ENCODE data around the gene CAMSAP3. TPM values are rescaled to one million over a fixed set of nuclear protein-coding genes. Genes with fewer than 3 reads are reported as not detected.

Gene CAMSAP3, protein sequence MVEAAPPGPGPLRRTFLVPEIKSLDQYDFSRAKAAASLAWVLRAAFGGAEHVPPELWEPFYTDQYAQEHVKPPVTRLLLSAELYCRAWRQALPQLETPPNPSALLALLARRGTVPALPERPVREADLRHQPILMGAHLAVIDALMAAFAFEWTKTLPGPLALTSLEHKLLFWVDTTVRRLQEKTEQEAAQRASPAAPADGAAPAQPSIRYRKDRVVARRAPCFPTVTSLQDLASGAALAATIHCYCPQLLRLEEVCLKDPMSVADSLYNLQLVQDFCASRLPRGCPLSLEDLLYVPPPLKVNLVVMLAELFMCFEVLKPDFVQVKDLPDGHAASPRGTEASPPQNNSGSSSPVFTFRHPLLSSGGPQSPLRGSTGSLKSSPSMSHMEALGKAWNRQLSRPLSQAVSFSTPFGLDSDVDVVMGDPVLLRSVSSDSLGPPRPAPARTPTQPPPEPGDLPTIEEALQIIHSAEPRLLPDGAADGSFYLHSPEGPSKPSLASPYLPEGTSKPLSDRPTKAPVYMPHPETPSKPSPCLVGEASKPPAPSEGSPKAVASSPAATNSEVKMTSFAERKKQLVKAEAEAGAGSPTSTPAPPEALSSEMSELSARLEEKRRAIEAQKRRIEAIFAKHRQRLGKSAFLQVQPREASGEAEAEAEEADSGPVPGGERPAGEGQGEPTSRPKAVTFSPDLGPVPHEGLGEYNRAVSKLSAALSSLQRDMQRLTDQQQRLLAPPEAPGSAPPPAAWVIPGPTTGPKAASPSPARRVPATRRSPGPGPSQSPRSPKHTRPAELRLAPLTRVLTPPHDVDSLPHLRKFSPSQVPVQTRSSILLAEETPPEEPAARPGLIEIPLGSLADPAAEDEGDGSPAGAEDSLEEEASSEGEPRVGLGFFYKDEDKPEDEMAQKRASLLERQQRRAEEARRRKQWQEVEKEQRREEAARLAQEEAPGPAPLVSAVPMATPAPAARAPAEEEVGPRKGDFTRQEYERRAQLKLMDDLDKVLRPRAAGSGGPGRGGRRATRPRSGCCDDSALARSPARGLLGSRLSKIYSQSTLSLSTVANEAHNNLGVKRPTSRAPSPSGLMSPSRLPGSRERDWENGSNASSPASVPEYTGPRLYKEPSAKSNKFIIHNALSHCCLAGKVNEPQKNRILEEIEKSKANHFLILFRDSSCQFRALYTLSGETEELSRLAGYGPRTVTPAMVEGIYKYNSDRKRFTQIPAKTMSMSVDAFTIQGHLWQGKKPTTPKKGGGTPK
- polyA plus RNA-seq (2013, experiment 1 of 4) = 20.3 TPM
- 21.9 TPM for polyA plus RNA-seq (2013, experiment 2 of 4)
- polyA plus RNA-seq (2013, experiment 3 of 4) = 17.9 TPM
- 22.6 TPM for polyA plus RNA-seq (2013, experiment 4 of 4)

DNA sequence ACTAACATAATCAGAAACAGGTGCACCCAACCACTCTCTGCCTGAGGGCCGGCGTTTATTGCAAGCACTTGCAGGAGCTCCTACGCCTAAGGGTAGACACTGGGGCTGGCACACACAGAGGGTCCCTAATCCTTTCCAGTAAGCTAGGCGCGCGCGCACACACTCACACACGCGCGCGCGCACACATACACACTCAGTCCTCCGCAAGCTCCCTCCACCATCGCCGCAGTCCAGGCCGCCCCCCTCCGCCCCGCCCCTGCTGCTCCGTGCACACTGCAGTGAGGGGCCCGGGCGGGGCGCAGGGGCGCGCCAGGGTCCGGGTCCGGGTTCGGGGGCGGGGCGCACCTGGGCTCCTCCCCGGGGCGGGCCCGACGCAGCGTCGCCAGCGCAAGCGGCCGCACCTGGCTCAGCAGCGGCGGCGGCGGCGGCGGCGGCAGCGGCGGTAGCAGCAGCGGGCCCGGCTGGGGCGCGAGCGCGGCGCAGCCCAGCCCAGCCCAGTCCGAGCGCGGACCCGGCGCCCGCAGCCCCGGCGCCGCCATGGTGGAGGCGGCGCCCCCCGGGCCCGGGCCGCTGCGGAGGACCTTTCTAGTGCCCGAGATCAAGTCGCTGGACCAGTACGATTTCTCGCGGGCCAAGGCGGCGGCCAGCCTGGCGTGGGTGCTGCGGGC is at the start of gene CAMSAP3:
TSS of gene CAMSAP3 (plus strand) at position 398 of the 668 bp plus-strand sequence. CDS start at position 538, 140 bp downstream.
- WGBS, 2 experiments = 0 to 1% methylated on average over 78 of the region's 78 CpGs
- H3K4me3 ChIP-seq (ENCODE audit: insufficient read depth, low read depth, low read length) = peak within 1 kb of the TSS; percentile 55

GRCh38 chr19:7545904-7546303 is 49.8 kb upstream of the CAMSAP3 start:
- H3K27ac ChIP-seq (ENCODE audit: insufficient read depth, low read depth, low read length, poor library complexity, severe bottlenecking) = no peak overlapping the region

More for the DNA sequence above, at the start of gene CAMSAP3:
- Histone ChIP-seq H3K9me3 (ENCODE audit: control insufficient read depth, low read length) (no peaks in the 10 kb centered on the region), H3K4me1 (ENCODE audit: control insufficient read depth, insufficient read depth, low read length) (no peaks in the 10 kb centered on the region), H3K27ac (ENCODE audit: insufficient read depth, low read depth, low read length, poor library complexity, severe bottlenecking) (no peak within 1 kb of the TSS), H3K27me3 (ENCODE audit: control insufficient read depth, insufficient read depth, low read length, poor library complexity, severe bottlenecking) (peaks cover 26% of the 10 kb centered on the region), H3K36me3 (ENCODE audit: control insufficient read depth, insufficient read depth, low read length) (no peaks in the 10 kb centered on the region)

DNA sequence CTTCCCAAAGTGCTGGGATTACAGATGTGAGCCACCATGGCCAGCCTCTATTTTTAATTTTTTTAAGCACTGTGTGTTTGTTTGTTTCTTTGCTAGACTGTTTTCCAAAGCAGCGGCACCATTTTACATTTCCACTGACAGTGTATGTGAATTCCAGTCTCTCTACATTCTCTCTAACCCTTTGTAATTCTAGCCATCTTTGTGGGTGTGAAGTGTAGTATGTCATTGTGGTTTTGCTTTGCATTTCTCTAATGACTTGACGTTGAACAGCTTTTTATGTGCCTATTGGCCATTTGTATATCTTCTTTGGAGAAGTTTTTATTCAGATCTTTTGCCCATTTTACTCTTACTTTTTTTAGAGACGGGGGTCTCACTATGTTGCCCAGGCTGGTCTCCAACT is 48.5 kb upstream of the CAMSAP3 start:
- Histone ChIP-seq H3K4me3 (ENCODE audit: insufficient read depth, low read depth, low read length) (no peak overlapping the region), H3K36me3 (ENCODE audit: control insufficient read depth, insufficient read depth, low read length) (peaks cover 4% of the 10 kb centered on the region), H3K4me1 (ENCODE audit: control insufficient read depth, insufficient read depth, low read length) (no peaks in the 10 kb centered on the region), H3K27me3 (ENCODE audit: control insufficient read depth, insufficient read depth, low read length, poor library complexity, severe bottlenecking) (no peaks in the 10 kb centered on the region), H3K9me3 (ENCODE audit: control insufficient read depth, low read length) (no peaks in the 10 kb centered on the region), H3K27ac (ENCODE audit: insufficient read depth, low read depth, low read length, poor library complexity, severe bottlenecking) (no peak overlapping the region)
- WGBS, 2 experiments = 88 to 96% methylated on average over 3 of the region's 3 CpGs

More at GRCh38 chr19:7545904-7546303, 49.8 kb upstream of the CAMSAP3 start:
- H3K4me3 ChIP-seq (ENCODE audit: insufficient read depth, low read depth, low read length) = no peak overlapping the region
- 93 to 100% methylated on average over 1 of the region's 1 CpG for WGBS, 2 experiments
- peaks cover 7% of the 10 kb centered on the region for H3K36me3 ChIP-seq (ENCODE audit: control insufficient read depth, insufficient read depth, low read length)
- H3K9me3 ChIP-seq (ENCODE audit: control insufficient read depth, low read length) = no peaks in the 10 kb centered on the region
- H3K27me3 ChIP-seq (ENCODE audit: control insufficient read depth, insufficient read depth, low read length, poor library complexity, severe bottlenecking) = no peaks in the 10 kb centered on the region
- no peaks in the 10 kb centered on the region for H3K4me1 ChIP-seq (ENCODE audit: control insufficient read depth, insufficient read depth, low read length)

DNA sequence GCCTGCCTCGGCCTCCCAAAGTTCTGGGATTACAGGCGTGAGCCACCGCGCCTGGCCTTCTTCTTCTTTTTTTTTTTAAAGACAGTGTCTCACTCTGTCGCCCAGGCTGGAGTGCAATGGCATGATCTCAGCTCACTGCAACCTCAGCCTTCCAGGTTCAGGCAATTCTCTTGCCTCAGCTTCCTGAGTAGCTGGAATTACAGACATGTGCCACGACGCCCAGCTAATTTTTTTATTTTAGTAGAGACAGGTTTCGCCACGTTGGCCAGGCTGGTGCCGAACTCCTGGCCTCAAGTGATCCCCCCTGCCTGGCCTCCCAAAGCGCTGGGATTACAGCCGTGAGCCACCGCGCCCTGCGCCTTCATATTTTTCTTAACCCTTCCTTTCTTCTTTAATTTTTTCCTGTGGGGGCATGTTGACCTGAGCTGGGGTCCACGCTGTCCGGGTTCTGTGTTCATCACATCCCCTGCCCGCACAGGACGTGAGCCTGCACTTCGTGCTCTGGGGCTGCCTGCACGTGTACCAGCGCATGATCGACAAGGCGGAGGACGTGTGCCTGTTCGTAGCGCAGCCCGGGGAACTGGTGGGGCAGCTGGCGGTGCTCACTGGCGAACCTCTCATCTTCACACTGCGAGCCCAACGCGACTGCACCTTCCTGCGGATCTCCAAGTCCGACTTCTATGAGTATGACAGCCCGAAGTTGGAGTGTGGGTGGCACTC is 46.1 kb upstream of the CAMSAP3 start:
- no peak overlapping the region for H3K27ac ChIP-seq (ENCODE audit: insufficient read depth, low read depth, low read length, poor library complexity, severe bottlenecking)
- no peak overlapping the region for H3K4me3 ChIP-seq (ENCODE audit: insufficient read depth, low read depth, low read length)
- no peaks in the 10 kb centered on the region for H3K27me3 ChIP-seq (ENCODE audit: control insufficient read depth, insufficient read depth, low read length, poor library complexity, severe bottlenecking)
- H3K36me3 ChIP-seq (ENCODE audit: control insufficient read depth, insufficient read depth, low read length) = no peaks in the 10 kb centered on the region
- WGBS, 2 experiments = 93 to 94% methylated on average over 36 of the region's 36 CpGs
- no peaks in the 10 kb centered on the region for H3K4me1 ChIP-seq (ENCODE audit: control insufficient read depth, insufficient read depth, low read length)
- no peaks in the 10 kb centered on the region for H3K9me3 ChIP-seq (ENCODE audit: control insufficient read depth, low read length)

GRCh38 chr19:7550169-7550770 is 45.4 kb upstream of the CAMSAP3 start:
- no peak overlapping the region for H3K4me3 ChIP-seq (ENCODE audit: insufficient read depth, low read depth, low read length)
- H3K9me3 ChIP-seq (ENCODE audit: control insufficient read depth, low read length) = no peaks in the 10 kb centered on the region
- H3K4me1 ChIP-seq (ENCODE audit: control insufficient read depth, insufficient read depth, low read length) = no peaks in the 10 kb centered on the region
- H3K36me3 ChIP-seq (ENCODE audit: control insufficient read depth, insufficient read depth, low read length) = peaks cover 2% of the 10 kb centered on the region
- H3K27me3 ChIP-seq (ENCODE audit: control insufficient read depth, insufficient read depth, low read length, poor library complexity, severe bottlenecking) = no peaks in the 10 kb centered on the region
- WGBS, 2 experiments = 96 to 97% methylated on average over 41 of the region's 41 CpGs
- H3K27ac ChIP-seq (ENCODE audit: insufficient read depth, low read depth, low read length, poor library complexity, severe bottlenecking) = no peak overlapping the region

- no peak overlapping the region for H3K27ac ChIP-seq (ENCODE audit: insufficient read depth, low read depth, low read length, poor library complexity, severe bottlenecking)
- H3K4me3 ChIP-seq (ENCODE audit: insufficient read depth, low read depth, low read length) = peak overlapping the region; percentile 30
Measured at GRCh38 chr19:7550987-7551761, 44.5 kb upstream of the CAMSAP3 start.

DNA sequence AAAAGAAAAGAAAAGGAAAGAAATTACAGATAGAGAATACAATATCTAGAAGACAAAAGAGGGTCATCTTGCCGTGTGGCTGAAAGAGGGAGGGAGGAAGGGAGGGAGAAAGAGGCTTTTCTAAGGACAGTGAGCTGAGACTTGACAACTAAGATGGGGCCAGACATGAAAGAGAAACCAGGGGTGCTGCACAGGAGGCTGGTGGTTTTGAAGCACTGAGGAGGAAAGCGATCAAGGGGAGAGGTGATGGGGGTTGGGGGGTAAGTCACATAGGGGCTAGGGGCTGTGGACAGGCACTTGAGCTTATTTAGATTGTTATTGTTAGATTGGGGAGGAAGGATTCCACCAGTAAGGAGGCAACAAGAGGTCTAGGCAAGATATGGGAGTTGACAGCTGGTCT is 42.9 kb upstream of the CAMSAP3 start:
- H3K4me3 ChIP-seq (ENCODE audit: insufficient read depth, low read depth, low read length) = no peak overlapping the region
- no peaks in the 10 kb centered on the region for H3K4me1 ChIP-seq (ENCODE audit: control insufficient read depth, insufficient read depth, low read length)
- no peaks in the 10 kb centered on the region for H3K27me3 ChIP-seq (ENCODE audit: control insufficient read depth, insufficient read depth, low read length, poor library complexity, severe bottlenecking)
- no peak overlapping the region for H3K27ac ChIP-seq (ENCODE audit: insufficient read depth, low read depth, low read length, poor library complexity, severe bottlenecking)
- H3K9me3 ChIP-seq (ENCODE audit: control insufficient read depth, low read length) = no peaks in the 10 kb centered on the region
- 89 to 90% methylated on average over 2 of the region's 2 CpGs for WGBS, 2 experiments
- peaks cover 15% of the 10 kb centered on the region for H3K36me3 ChIP-seq (ENCODE audit: control insufficient read depth, insufficient read depth, low read length)

More at GRCh38 chr19:7550987-7551761, 44.5 kb upstream of the CAMSAP3 start:
- 45 to 46% methylated on average over 51 of the region's 51 CpGs for WGBS, 2 experiments
- Histone ChIP-seq H3K36me3 (ENCODE audit: control insufficient read depth, insufficient read depth, low read length) (peaks cover 9% of the 10 kb centered on the region), H3K4me1 (ENCODE audit: control insufficient read depth, insufficient read depth, low read length) (no peaks in the 10 kb centered on the region), H3K27me3 (ENCODE audit: control insufficient read depth, insufficient read depth, low read length, poor library complexity, severe bottlenecking) (no peaks in the 10 kb centered on the region), H3K9me3 (ENCODE audit: control insufficient read depth, low read length) (no peaks in the 10 kb centered on the region)

DNA sequence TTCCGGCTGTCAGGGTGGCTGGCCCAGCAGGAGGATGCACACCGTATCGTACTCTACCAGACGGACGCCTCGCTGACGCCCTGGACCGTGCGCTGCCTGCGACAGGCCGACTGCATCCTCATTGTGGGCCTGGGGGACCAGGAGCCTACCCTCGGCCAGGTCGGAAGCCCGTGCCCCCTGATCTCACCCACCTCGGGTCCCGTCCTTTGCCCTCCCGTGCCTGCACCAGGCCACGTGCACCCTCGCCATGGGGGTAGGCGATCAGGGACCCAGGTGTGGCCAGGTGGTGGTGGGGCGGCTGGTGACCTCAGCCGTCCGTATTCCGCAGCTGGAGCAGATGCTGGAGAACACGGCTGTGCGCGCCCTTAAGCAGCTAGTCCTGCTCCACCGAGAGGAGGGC is 41.1 kb upstream of the CAMSAP3 start:
- no peaks in the 10 kb centered on the region for H3K4me1 ChIP-seq (ENCODE audit: control insufficient read depth, insufficient read depth, low read length)
- WGBS, 2 experiments = 95 to 96% methylated on average over 28 of the region's 28 CpGs
- H3K36me3 ChIP-seq (ENCODE audit: control insufficient read depth, insufficient read depth, low read length) = peaks cover 15% of the 10 kb centered on the region

More for the DNA sequence above, 41.1 kb upstream of the CAMSAP3 start:
- Histone ChIP-seq H3K27ac (ENCODE audit: insufficient read depth, low read depth, low read length, poor library complexity, severe bottlenecking) (no peak overlapping the region), H3K4me3 (ENCODE audit: insufficient read depth, low read depth, low read length) (no peak overlapping the region), H3K9me3 (ENCODE audit: control insufficient read depth, low read length) (no peaks in the 10 kb centered on the region), H3K27me3 (ENCODE audit: control insufficient read depth, insufficient read depth, low read length, poor library complexity, severe bottlenecking) (no peaks in the 10 kb centered on the region)
